DOHH2 (cell line): ENCODE measurements around the gene MGAT4D.

Source experiments
- EZH2phosphoT487 ChIP-seq: fragments of 200-600 bp; sonication (generic); IDR thresholded peaks from 2 replicates; pipeline ENCODE4 v1.6.1; 2017; ENCODE audit warnings: borderline replicate concordance, mild to moderate bottlenecking, antibody characterized with exemption, low read length, moderate library complexity, mixed read lengths
- TF ChIP-seq, protein P1 (sequence below): fragments of 200-600 bp; sonication (generic); IDR thresholded peaks from one replicate; pipeline ENCODE4 v1.5.1; 2014; ENCODE audit warnings: antibody characterized with exemption, mild to moderate bottlenecking, low read depth, low read length; ENCODE audit not compliant: poor library complexity, severe bottlenecking

DNA sequence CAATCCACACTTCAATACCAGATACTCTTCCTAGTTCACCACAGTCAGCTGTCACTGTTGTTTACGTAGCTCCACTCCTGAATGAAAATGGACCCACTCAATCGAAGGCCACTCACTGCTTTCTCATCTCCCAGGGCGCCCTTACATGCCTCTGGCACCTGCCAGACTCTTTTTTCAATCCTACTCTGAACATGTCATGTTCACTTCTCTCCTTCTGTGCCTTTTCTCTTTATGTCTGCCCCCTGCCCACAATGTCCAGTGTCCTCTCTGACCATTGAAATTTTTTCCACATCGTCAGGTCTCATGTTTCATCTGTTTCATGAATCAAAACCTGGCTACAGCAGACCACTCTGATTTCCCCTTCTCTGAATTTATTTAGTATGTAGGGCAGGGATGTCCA, 1.3 kb upstream of the MGAT4D start:
- TF ChIP-seq, protein P1, sequence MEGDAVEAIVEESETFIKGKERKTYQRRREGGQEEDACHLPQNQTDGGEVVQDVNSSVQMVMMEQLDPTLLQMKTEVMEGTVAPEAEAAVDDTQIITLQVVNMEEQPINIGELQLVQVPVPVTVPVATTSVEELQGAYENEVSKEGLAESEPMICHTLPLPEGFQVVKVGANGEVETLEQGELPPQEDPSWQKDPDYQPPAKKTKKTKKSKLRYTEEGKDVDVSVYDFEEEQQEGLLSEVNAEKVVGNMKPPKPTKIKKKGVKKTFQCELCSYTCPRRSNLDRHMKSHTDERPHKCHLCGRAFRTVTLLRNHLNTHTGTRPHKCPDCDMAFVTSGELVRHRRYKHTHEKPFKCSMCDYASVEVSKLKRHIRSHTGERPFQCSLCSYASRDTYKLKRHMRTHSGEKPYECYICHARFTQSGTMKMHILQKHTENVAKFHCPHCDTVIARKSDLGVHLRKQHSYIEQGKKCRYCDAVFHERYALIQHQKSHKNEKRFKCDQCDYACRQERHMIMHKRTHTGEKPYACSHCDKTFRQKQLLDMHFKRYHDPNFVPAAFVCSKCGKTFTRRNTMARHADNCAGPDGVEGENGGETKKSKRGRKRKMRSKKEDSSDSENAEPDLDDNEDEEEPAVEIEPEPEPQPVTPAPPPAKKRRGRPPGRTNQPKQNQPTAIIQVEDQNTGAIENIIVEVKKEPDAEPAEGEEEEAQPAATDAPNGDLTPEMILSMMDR: no peak
- no peak for TF ChIP-seq EZH2phosphoT487
